HepG2 (cell line): Measurements from ENCODE around the gene NEDD4L.

ENCODE experiments used
- AGO2 ChIP-seq: fragments of 200-400 bp; formaldehyde crosslinking; optimal IDR thresholded peaks from 2 replicates; pipeline ENCODE3; 2017; ENCODE audit warnings: mild to moderate bottlenecking, low read depth, low read length, moderate library complexity
- CBX5 ChIP-seq: sonication (generic); formaldehyde crosslinking; IDR thresholded peaks from 2 replicates; pipeline ENCODE4 v1.4.0; 2020; ENCODE audit warnings: missing genetic modification reagents, borderline replicate concordance
- CREB1 ChIP-seq, 2 experiments: fragments of 450-650 bp in 1 of 2; IDR thresholded peaks; 2 replicates each; pipeline ENCODE4 v1.6.1; 2016 to 2017; ENCODE audit warnings: control low read depth in 1 of 2, mild to moderate bottlenecking in 1 of 2, missing compliant biosample characterization in 1 of 2, missing genetic modification characterization in 1 of 2
- E2F2 ChIP-seq: sonication (generic); formaldehyde crosslinking; IDR thresholded peaks from 2 replicates; pipeline ENCODE4 v1.4.0; 2020; ENCODE audit warnings: missing genetic modification reagents, borderline replicate concordance
- HOXA7 ChIP-seq: sonication (generic); formaldehyde crosslinking; IDR thresholded peaks from 2 replicates; pipeline ENCODE4 v1.8.1; 2022; ENCODE audit warnings: mild to moderate bottlenecking, missing genetic modification reagents, moderate library complexity
- ZNF207 ChIP-seq: fragments of 450-650 bp; IDR thresholded peaks from 2 replicates; pipeline ENCODE4 v1.6.1; 2016; ENCODE audit warnings: antibody characterized with exemption, borderline replicate concordance
- ZNF503 ChIP-seq: sonication (generic); formaldehyde crosslinking; IDR thresholded peaks from 2 replicates; pipeline ENCODE4 v1.4.0; 2020; ENCODE audit warnings: missing genetic modification reagents
- TF ChIP-seq, protein P1 (sequence below): sonication (generic); formaldehyde crosslinking; IDR thresholded peaks from 2 replicates; pipeline ENCODE4 v1.5.0; 2020; ENCODE audit warnings: mild to moderate bottlenecking, missing genetic modification reagents, moderate library complexity
- TF ChIP-seq, protein P2 (sequence below), 2 experiments: sonication (generic) in 1 of 2; formaldehyde crosslinking in 1 of 2; IDR thresholded peaks; 2 replicates each; pipeline versions ENCODE4 v1.5.1 to v1.6.1; 2011 to 2020; ENCODE audit warnings: borderline replicate concordance in 1 of 2, low read depth in 1 of 2, low read length in 1 of 2, mild to moderate bottlenecking in 1 of 2, missing genetic modification reagents in 1 of 2, moderate library complexity in 1 of 2

DNA sequence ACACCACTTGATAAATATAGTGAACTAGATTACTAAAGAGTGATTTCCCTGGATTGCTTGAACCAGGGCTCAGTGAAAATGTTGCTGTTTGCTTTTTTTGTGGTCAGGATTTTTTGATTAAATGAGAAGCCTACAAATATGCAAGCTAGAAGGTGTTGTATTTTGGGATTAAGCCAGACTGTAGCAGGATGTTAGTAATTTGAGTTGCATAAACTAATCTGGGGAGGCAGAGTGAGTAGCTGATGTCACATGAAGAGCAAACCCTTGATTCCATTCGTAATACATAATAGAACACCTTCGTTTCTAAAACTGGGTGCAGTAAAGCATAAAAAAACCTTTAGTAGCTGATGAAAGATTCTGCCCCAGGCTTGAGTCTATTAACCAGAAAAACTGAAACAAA lies 32.0 kb downstream of the NEDD4L start:
- TF ChIP-seq AGO2 (no peak), CREB1 (IDR thresholded peaks at IDR 0.05) (no peak), CREB1 (CRISPR knock-in tag; IDR thresholded peaks at IDR 0.05) (no peak), CBX5 (CRISPR knock-in tag) (no peak), ZNF207 (no peak), HOXA7 (CRISPR knock-in tag) (no peak), ZNF503 (CRISPR knock-in tag) (no peak), E2F2 (CRISPR knock-in tag) (no peak)
- TF ChIP-seq, protein P1, sequence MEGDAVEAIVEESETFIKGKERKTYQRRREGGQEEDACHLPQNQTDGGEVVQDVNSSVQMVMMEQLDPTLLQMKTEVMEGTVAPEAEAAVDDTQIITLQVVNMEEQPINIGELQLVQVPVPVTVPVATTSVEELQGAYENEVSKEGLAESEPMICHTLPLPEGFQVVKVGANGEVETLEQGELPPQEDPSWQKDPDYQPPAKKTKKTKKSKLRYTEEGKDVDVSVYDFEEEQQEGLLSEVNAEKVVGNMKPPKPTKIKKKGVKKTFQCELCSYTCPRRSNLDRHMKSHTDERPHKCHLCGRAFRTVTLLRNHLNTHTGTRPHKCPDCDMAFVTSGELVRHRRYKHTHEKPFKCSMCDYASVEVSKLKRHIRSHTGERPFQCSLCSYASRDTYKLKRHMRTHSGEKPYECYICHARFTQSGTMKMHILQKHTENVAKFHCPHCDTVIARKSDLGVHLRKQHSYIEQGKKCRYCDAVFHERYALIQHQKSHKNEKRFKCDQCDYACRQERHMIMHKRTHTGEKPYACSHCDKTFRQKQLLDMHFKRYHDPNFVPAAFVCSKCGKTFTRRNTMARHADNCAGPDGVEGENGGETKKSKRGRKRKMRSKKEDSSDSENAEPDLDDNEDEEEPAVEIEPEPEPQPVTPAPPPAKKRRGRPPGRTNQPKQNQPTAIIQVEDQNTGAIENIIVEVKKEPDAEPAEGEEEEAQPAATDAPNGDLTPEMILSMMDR = no peak
- TF ChIP-seq, protein P2, sequence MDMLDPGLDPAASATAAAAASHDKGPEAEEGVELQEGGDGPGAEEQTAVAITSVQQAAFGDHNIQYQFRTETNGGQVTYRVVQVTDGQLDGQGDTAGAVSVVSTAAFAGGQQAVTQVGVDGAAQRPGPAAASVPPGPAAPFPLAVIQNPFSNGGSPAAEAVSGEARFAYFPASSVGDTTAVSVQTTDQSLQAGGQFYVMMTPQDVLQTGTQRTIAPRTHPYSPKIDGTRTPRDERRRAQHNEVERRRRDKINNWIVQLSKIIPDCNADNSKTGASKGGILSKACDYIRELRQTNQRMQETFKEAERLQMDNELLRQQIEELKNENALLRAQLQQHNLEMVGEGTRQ (IDR thresholded peaks at IDR 0.05; ENCODE audit: low read depth, low read length) = no peak
- TF ChIP-seq, protein P2 (CRISPR knock-in tag; IDR thresholded peaks at IDR 0.05; ENCODE audit: borderline replicate concordance) = no peak
